Progenitor cell of endocrine pancreas (in vitro differentiated cells): ENCODE measurements around the gene EYA2. TPM values are rescaled to one million over a fixed set of nuclear protein-coding genes. Genes with fewer than 3 reads are reported as not detected.

ENCODE experiments used
- DNase-seq: peaks from one replicate; pipeline ENCODE4 v3.0.0; 2021; ENCODE audit warnings: low spot score; ENCODE audit not compliant: unreplicated experiment
- H3K27ac Mint-ChIP-seq: 2 replicates; pipeline ENCODE4 v1.8.0; 2021; ENCODE audit warnings: mild to moderate bottlenecking, moderate library complexity, mixed read lengths
- H3K27me3 Mint-ChIP-seq: 2 replicates; pipeline ENCODE4 v1.8.0; 2021; ENCODE audit warnings: mixed read lengths
- H3K36me3 Mint-ChIP-seq: 2 replicates; pipeline ENCODE4 v1.8.0; 2022; ENCODE audit warnings: mixed read lengths; ENCODE audit not compliant: insufficient read depth
- H3K4me1 Mint-ChIP-seq: 2 replicates; pipeline ENCODE4 v1.8.0; 2021; ENCODE audit warnings: low read depth, mixed read lengths
- H3K4me3 Mint-ChIP-seq: 2 replicates; pipeline ENCODE4 v1.8.0; 2021; ENCODE audit warnings: low read depth, mild to moderate bottlenecking, moderate library complexity, mixed read lengths
- H3K9me3 Mint-ChIP-seq: 2 replicates; pipeline ENCODE4 v1.8.0; 2021; ENCODE audit warnings: low read depth, mixed read lengths
- total RNA-seq: library from RNA; stranded (reverse); gene quantifications from 2 replicates; pipeline ENCODE4 v1.2.1, GENCODE V29; 2021
- TF ChIP-seq, protein P1 (sequence below): fragments of 200-600 bp; sonication (generic); IDR thresholded peaks from one replicate; pipeline ENCODE4 v1.5.0; 2021; ENCODE audit warnings: antibody characterized with exemption, mild to moderate bottlenecking; ENCODE audit not compliant: unreplicated experiment

The EYA2 gene
- total RNA-seq, 1 donor from 2014 or later: 0.53 TPM

- peaks cover 2% of the 10 kb centered on the region for H3K4me1 Mint-ChIP-seq
- TF ChIP-seq, protein P1, sequence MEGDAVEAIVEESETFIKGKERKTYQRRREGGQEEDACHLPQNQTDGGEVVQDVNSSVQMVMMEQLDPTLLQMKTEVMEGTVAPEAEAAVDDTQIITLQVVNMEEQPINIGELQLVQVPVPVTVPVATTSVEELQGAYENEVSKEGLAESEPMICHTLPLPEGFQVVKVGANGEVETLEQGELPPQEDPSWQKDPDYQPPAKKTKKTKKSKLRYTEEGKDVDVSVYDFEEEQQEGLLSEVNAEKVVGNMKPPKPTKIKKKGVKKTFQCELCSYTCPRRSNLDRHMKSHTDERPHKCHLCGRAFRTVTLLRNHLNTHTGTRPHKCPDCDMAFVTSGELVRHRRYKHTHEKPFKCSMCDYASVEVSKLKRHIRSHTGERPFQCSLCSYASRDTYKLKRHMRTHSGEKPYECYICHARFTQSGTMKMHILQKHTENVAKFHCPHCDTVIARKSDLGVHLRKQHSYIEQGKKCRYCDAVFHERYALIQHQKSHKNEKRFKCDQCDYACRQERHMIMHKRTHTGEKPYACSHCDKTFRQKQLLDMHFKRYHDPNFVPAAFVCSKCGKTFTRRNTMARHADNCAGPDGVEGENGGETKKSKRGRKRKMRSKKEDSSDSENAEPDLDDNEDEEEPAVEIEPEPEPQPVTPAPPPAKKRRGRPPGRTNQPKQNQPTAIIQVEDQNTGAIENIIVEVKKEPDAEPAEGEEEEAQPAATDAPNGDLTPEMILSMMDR: no peak
- no peak for DNase-seq
- no peak overlapping the region for H3K27ac Mint-ChIP-seq
- H3K36me3 Mint-ChIP-seq: peaks cover 43% of the 10 kb centered on the region
- no peaks in the 10 kb centered on the region for H3K27me3 Mint-ChIP-seq
- H3K4me3 Mint-ChIP-seq: no peak overlapping the region
- H3K9me3 Mint-ChIP-seq: no peaks in the 10 kb centered on the region
Observed at GRCh38 chr20:47225458-47225857, 330.8 kb downstream of the EYA2 start.

- no peaks in the 10 kb centered on the region for H3K9me3 Mint-ChIP-seq
- H3K4me1 Mint-ChIP-seq: peaks cover 2% of the 10 kb centered on the region
- no peaks in the 10 kb centered on the region for H3K27me3 Mint-ChIP-seq
- H3K27ac Mint-ChIP-seq: peak overlapping the region; percentile 71
- no peak for DNase-seq
- H3K4me3 Mint-ChIP-seq: no peak overlapping the region
- peaks cover 40% of the 10 kb centered on the region for H3K36me3 Mint-ChIP-seq
- TF ChIP-seq, protein P1: no peak
Observed at GRCh38 chr20:47227119-47227518, 332.5 kb downstream of the EYA2 start.

- Mint-ChIP-seq H3K27me3 (no peaks in the 10 kb centered on the region), H3K36me3 (peaks cover 35% of the 10 kb centered on the region)
Observed at GRCh38 chr20:47227576-47227975, 332.9 kb downstream of the EYA2 start.

GRCh38 chr20:47228654-47229053 is 334.0 kb downstream of the EYA2 start:
- H3K27me3 Mint-ChIP-seq: no peaks in the 10 kb centered on the region
- H3K36me3 Mint-ChIP-seq: peaks cover 34% of the 10 kb centered on the region
- no peaks in the 10 kb centered on the region for H3K9me3 Mint-ChIP-seq
- peak overlapping the region; percentile 11 for H3K27ac Mint-ChIP-seq
- H3K4me1 Mint-ChIP-seq: peaks cover 2% of the 10 kb centered on the region
- TF ChIP-seq, protein P1: no peak
- H3K4me3 Mint-ChIP-seq: no peak overlapping the region
- no peak for DNase-seq

More at GRCh38 chr20:47227576-47227975, 332.9 kb downstream of the EYA2 start:
- DNase-seq: no peak
- no peak overlapping the region for H3K4me3 Mint-ChIP-seq
- TF ChIP-seq, protein P1: no peak
- H3K27ac Mint-ChIP-seq: no peak overlapping the region
- H3K9me3 Mint-ChIP-seq: no peaks in the 10 kb centered on the region
- peaks cover 2% of the 10 kb centered on the region for H3K4me1 Mint-ChIP-seq

DNA sequence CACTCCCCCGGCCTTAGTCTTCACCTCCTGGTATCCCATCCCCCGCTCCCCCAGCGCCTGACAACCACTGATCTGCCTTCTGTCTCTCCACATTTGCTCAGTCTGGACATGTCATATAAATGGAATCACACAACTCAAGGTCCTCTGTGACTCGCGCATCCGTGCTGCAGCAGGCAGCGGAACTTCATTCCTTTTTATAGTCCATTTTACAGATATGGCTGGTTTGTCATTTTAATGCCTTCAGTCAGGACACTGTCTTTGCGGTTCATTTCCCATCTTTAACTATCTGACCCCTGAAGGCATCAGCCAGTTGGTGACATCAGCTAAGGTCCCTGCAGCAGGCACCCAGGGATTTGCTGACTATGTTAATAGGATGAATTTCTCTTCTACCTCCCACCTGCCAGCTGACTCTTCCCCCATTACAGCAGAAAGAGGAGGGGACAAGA is 336.2 kb downstream of the EYA2 start:
- H3K27ac Mint-ChIP-seq: no peak overlapping the region

More for the DNA sequence above, 336.2 kb downstream of the EYA2 start:
- TF ChIP-seq, protein P1: no peak
- DNase-seq: no peak
- H3K4me3 Mint-ChIP-seq: no peak overlapping the region
- H3K9me3 Mint-ChIP-seq: no peaks in the 10 kb centered on the region
- H3K4me1 Mint-ChIP-seq: peaks cover 2% of the 10 kb centered on the region
- H3K36me3 Mint-ChIP-seq: peaks cover 28% of the 10 kb centered on the region
- H3K27me3 Mint-ChIP-seq: no peaks in the 10 kb centered on the region
